HUES48 (cell line): ENCODE measurements around the gene MGAT2.
"Not testable (repeated sequence)": the region's sequence is repeated elsewhere in the genome, so short reads cannot be mapped to it uniquely, and the experiment has no call there.

Source experiments
- H3K27ac ChIP-seq: one replicate; pipeline ENCODE4 v1.7.0; 2013; ENCODE audit warnings: low read depth, low read length, inconsistent platforms
- H3K27me3 ChIP-seq: 2 replicates; pipeline ENCODE4 v1.6.1; 2013; ENCODE audit warnings: mild to moderate bottlenecking, low read length; ENCODE audit not compliant: control insufficient read depth, insufficient read depth
- H3K36me3 ChIP-seq: 2 replicates; pipeline ENCODE4 v1.6.1; 2013; ENCODE audit warnings: low read length; ENCODE audit not compliant: control insufficient read depth, insufficient read depth
- H3K4me1 ChIP-seq: 2 replicates; pipeline ENCODE4 v1.6.1; 2013; ENCODE audit warnings: mild to moderate bottlenecking, low read length; ENCODE audit not compliant: control insufficient read depth, insufficient read depth
- H3K4me3 ChIP-seq: 2 replicates; pipeline ENCODE4 v1.5.1; 2013; ENCODE audit warnings: mild to moderate bottlenecking, low read depth, low read length
- H3K9ac ChIP-seq: 2 replicates; pipeline ENCODE4 v1.6.1; 2013; ENCODE audit warnings: mild to moderate bottlenecking, low read depth, low read length, moderate library complexity
- H3K9me3 ChIP-seq: 2 replicates; pipeline ENCODE4 v1.6.1; 2013; ENCODE audit warnings: low read length; ENCODE audit not compliant: control insufficient read depth, insufficient read depth

The MGAT2 gene

GRCh38 chr14:49633640-49634546 lies 13.3 kb downstream of the MGAT2 start:
- Histone ChIP-seq H3K27ac (peak overlapping the region; percentile 99), H3K36me3 (peaks cover 34% of the 10 kb centered on the region), H3K9me3 (no peaks in the 10 kb centered on the region), H3K4me1 (peaks cover 5% of the 10 kb centered on the region), H3K27me3 (no peaks in the 10 kb centered on the region), H3K9ac (peak overlapping the region; percentile 95), H3K4me3 (peak overlapping the region; percentile 85)

GRCh38 chr14:49634547-49635334 lies 14.1 kb downstream of the MGAT2 start, which contains the start of gene DNAAF2:
DNAAF2 (minus strand) TSS chr14:49635244; CDS start chr14:49635149, 95 bp downstream.
- H3K4me3 ChIP-seq, result peak within 1 kb of the TSS; percentile 85
- H3K9ac ChIP-seq, result peak within 1 kb of the TSS; percentile 95

GRCh38 chr14:49636866-49637265 lies 16.3 kb downstream of the MGAT2 start:
- Histone ChIP-seq H3K27me3 (no peaks in the 10 kb centered on the region), H3K9me3 (no peaks in the 10 kb centered on the region), H3K9ac (no peak overlapping the region), H3K4me3 (no peak overlapping the region), H3K36me3 (peaks cover 35% of the 10 kb centered on the region), H3K27ac (no peak overlapping the region), H3K4me1 (peaks cover 7% of the 10 kb centered on the region)

More at GRCh38 chr14:49634547-49635334, 14.1 kb downstream of the MGAT2 start, which contains the start of gene DNAAF2:
- no peaks in the 10 kb centered on the region for H3K27me3 ChIP-seq
- no peaks in the 10 kb centered on the region for H3K9me3 ChIP-seq
- H3K4me1 ChIP-seq, result peaks cover 5% of the 10 kb centered on the region
- peak within 1 kb of the TSS; percentile 99 for H3K27ac ChIP-seq
- H3K36me3 ChIP-seq, result peaks cover 36% of the 10 kb centered on the region

GRCh38 chr14:49637534-49638078 lies 17.0 kb downstream of the MGAT2 start:
- peaks cover 35% of the 10 kb centered on the region for H3K36me3 ChIP-seq
- H3K4me3 ChIP-seq, result no peak overlapping the region
- H3K9me3 ChIP-seq, result no peaks in the 10 kb centered on the region
- H3K4me1 ChIP-seq, result peaks cover 6% of the 10 kb centered on the region; the same call in 1 of the 2 replicates
- H3K9ac ChIP-seq, result no peak overlapping the region
- H3K27ac ChIP-seq, result no peak overlapping the region
- no peaks in the 10 kb centered on the region for H3K27me3 ChIP-seq

- peaks cover 39% of the 10 kb centered on the region for H3K36me3 ChIP-seq
- no peaks in the 10 kb centered on the region for H3K27me3 ChIP-seq
- no peak overlapping the region for H3K4me3 ChIP-seq
- no peaks in the 10 kb centered on the region for H3K9me3 ChIP-seq
- H3K4me1 ChIP-seq, result peaks cover 6% of the 10 kb centered on the region; the same call in 1 of the 2 replicates
- no peak overlapping the region for H3K9ac ChIP-seq
- peak overlapping the region; percentile 67 for H3K27ac ChIP-seq
Measured at GRCh38 chr14:49640540-49641417, 20.2 kb downstream of the MGAT2 start.

GRCh38 chr14:49641697-49642129 lies 21.1 kb downstream of the MGAT2 start:
- H3K4me3 ChIP-seq, result no peak overlapping the region
- peaks cover 6% of the 10 kb centered on the region; the same call in 1 of the 2 replicates for H3K4me1 ChIP-seq
- H3K9ac ChIP-seq, result no peak overlapping the region
- peaks cover 37% of the 10 kb centered on the region for H3K36me3 ChIP-seq
- H3K27ac ChIP-seq, result peak overlapping the region; percentile 67
- no peaks in the 10 kb centered on the region for H3K27me3 ChIP-seq
- H3K9me3 ChIP-seq, result no peaks in the 10 kb centered on the region

- Histone ChIP-seq H3K27ac (no peak overlapping the region), H3K9ac (no peak overlapping the region), H3K27me3 (no peaks in the 10 kb centered on the region), H3K4me1 (peaks cover 6% of the 10 kb centered on the region; the same call in 1 of the 2 replicates), H3K9me3 (no peaks in the 10 kb centered on the region), H3K36me3 (peaks cover 37% of the 10 kb centered on the region), H3K4me3 (no peak overlapping the region)
Measured at GRCh38 chr14:49642163-49642562, 21.6 kb downstream of the MGAT2 start.

GRCh38 chr14:49653508-49653907 lies 32.9 kb downstream of the MGAT2 start:
- no peak overlapping the region for H3K9ac ChIP-seq
- H3K27me3 ChIP-seq, result no peaks in the 10 kb centered on the region
- H3K27ac ChIP-seq, result no peak overlapping the region
- no peak overlapping the region for H3K4me3 ChIP-seq
- no peaks in the 10 kb centered on the region for H3K4me1 ChIP-seq
- no peaks in the 10 kb centered on the region for H3K9me3 ChIP-seq
- H3K36me3 ChIP-seq, result peaks cover 51% of the 10 kb centered on the region

- Histone ChIP-seq H3K36me3 (peaks cover 50% of the 10 kb centered on the region), H3K4me3 (no peak overlapping the region), H3K9me3 (no peaks in the 10 kb centered on the region), H3K9ac (no peak overlapping the region), H3K4me1 (no peaks in the 10 kb centered on the region), H3K27ac (no peak overlapping the region), H3K27me3 (no peaks in the 10 kb centered on the region)
Measured at GRCh38 chr14:49654511-49654910, 33.9 kb downstream of the MGAT2 start.

- not testable (repeated sequence) for H3K27me3 ChIP-seq, H3K9me3 ChIP-seq
Measured at GRCh38 chr14:49657500-49657899, 36.9 kb downstream of the MGAT2 start.

More at GRCh38 chr14:49657500-49657899, 36.9 kb downstream of the MGAT2 start:
- peaks cover 45% of the 10 kb centered on the region for H3K36me3 ChIP-seq
- H3K27ac ChIP-seq, H3K9ac ChIP-seq, H3K4me1 ChIP-seq, H3K4me3 ChIP-seq: not testable (repeated sequence)
